ENCODE data around the gene MIEF1.

- TF ChIP-seq CTCF (IDR thresholded peaks at IDR 0.05; ENCODE audit: control extremely low read depth in 1 of 3, insufficient read depth in 1 of 3, low read depth in 1 of 3, low read length in 3 of 3) (no peak), CHD1 (IDR thresholded peaks at IDR 0.05; ENCODE audit: low read depth, low read length) (no peak), JUND (IDR thresholded peaks at IDR 0.05; ENCODE audit: low read length) (no peak), KDM5A (IDR thresholded peaks at IDR 0.05; ENCODE audit: low read length) (no peak), POLR2A (IDR thresholded peaks at IDR 0.05; ENCODE audit: control extremely low read depth in 1 of 2, low read depth in 2 of 2, low read length in 2 of 2) (no peak), YY1 (IDR thresholded peaks at IDR 0.05; ENCODE audit: low read depth, low read length) (no peak)
These were observed 19.3 kb upstream of the MIEF1 start for GRCh38 chr22:39482768-39483167.
